Left kidney (tissue), 8 donors: ENCODE results near the gene RPTN. TPM values are rescaled to one million over a fixed set of nuclear protein-coding genes. Genes with fewer than 3 reads are reported as not detected.

Experiments used
- DNase-seq: peaks from one replicate; pipeline ENCODE4 v3.0.0-alpha.2; 2013
- long read RNA-seq, 8 donors: transcript quantifications; one replicate each; lab custom pipeline, GENCODE V29; 2026
- polyA plus RNA-seq: library from polyadenylated mRNA; unstranded; fragments of 120-200 nt; gene quantifications from one replicate; pipeline ENCODE4 v1.2.1, GENCODE V29; 2013; ENCODE audit not compliant: insufficient read length

The RPTN gene
- not detected for polyA plus RNA-seq
- long read RNA-seq, donor 1, result 0 reads
- long read RNA-seq, donor 2, result 0 reads
- long read RNA-seq, donor 3, result 0 reads
- long read RNA-seq, donor 4, result 0 reads
- long read RNA-seq, donor 5, result 0 reads
- long read RNA-seq, donor 6, result 0 reads
- long read RNA-seq, donor 7, result 0 reads
- long read RNA-seq, donor 8, result 0 reads

GRCh38 chr1:152159144-152159543 is at the start of gene RPTN:
Gene RPTN (minus strand): TSS chr1:152159228. CDS start chr1:152157889, 1,339 bp downstream.
- no peak for DNase-seq

DNA sequence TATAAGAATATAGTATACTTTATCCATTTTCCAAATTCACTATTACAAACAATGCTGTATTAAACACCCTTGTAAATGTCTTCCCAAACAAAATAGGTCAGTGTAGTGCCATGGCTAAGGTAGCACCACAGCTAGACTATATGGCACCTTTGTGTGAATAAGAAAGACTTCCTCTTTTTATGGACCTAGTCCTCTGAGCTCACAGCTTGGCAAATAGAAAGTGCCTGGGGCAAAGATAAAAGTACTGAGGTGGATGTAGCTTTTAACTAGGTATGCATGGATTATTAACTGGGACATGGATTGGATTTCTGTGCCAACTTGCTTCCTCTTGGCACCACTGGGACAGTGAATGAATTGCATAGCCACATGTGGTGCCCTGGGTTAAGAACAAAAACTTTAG is 40.0 kb upstream of the RPTN start:
- DNase-seq, result no peak

DNA sequence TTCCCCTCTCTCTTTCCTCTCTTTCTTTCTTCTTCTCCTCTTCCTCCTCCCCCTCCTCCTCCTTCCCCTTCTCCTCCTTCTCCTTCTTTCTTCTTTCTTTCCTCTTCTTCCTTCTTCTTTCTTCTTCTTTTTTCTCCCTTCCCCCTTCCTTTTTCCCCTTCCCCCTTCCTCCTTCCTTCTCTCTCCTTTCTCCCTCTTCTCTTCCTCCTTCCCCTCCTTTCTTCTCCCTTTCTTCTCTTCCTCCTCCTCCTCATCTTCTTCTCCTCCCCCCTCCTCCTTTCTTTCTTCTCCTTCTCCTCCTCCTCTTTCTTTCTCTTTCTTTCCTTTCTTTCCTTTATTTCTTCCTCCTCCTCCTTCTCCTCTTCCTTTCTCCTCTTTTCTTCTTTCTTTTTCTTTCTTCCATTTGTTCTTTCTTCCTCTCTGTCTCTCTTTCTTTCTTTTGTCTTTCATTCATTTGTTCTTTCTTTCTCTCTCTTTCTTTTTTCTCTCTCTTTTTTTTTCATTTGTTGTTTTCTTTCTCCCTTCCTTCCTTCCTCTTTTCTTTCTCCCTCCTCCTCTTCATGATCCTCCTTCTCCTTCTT is 38.4 kb upstream of the RPTN start:
- no peak for DNase-seq

DNA sequence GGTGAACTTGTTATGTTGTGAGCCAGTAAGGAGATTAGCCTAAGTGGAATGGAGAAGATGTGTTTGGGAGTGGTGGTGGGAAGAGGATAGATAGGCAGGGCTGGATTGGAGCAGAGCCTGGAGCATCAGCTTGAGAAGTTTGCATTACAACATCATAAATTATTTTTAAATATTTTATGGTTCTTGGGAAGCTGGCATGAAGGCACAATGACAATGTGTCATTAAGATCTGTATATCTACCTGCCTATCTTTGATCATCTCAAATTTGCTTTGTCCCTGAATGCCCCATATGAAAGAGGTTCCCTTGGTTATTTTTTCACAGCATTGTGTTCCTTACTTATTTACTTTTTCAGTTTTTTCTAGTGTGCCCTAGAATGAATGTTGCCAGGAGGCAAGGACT is 32.7 kb upstream of the RPTN start:
- no peak for DNase-seq

DNA sequence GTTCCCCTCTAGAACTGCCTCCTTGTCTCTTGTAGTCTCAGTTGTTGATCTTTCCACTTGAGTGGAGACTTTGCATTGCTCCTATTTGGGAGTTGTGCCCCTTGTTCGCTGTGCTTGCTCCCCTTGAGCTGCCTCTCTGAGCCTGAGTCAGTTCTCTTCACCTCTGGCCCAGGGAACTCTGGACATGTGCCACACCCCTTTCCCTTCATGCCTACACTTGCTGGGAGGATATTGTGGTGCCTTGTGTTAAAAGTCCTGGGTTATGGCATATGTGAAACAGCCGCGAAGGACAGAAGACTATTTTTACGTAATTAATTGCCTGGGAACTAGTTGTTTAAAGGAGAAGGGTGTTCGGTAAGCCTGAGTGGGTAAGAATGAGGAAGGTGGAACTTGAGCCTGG is 32.2 kb upstream of the RPTN start:
- no peak for DNase-seq

DNA sequence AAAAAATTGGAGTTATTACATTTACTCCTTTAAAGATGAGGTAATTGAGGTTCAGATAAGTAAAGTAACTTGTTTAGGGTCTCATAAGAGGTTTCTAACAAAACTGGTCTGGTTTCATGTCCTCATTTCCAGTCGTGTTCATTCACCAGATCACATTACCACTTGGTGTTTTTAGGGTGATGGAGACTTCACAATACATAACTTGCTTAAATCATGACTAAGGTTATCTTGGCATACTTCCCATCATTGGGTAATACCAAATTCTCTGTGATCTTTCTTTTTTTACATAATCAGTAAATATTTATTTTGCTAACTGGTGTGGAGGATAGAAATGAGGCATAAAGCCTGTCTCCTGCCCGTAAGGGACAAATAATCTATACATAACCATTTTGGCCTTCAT is 31.6 kb upstream of the RPTN start:
- no peak for DNase-seq

GRCh38 chr1:152189657-152190442 is 30.8 kb upstream of the RPTN start:
- DNase-seq, result peak; percentile 59

DNA sequence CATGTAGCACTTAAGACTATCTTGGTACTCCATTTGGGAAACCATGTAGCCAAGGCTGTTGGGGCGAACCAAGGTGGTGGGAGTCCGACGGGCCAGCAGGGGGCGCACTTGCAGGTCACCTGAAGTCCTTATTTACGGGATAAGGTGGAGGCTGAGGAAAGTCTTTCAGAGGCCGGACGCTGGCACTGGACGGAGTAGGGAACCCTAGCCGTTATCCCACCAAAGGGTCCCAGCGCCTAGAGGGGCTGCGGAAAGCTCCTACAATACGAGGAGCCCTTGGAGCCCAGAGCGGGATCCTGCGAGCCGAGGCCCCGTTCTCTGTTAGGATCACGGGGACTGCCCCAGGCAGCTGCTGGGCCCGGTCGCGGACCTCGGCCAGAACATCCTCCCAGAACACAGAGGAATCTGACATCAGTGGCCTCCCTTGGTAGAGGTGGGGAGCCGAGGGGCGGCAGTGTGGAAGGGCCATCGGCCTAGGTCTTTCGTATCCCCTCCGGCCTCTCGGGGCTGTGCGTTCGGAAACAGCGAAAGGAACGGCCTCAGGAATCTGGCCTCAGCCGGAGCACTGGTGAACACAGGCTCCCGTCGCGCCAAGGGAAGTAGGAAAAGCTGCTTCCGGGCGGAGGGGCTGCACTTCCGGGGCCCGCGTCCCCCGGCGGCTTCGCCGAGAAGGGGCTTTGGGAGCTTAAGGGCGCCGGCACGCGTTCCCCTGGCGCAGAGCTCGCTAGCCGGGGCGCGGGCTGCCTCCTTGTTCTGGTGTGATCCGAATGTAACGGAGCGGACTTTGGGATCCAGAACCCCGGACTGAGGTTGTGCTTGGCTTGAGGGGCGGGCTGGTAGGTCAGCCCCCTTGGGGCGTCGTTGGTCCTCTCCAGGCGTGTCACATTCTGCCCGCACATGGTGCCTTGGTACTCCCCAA is 29.9 kb upstream of the RPTN start:
- peak; percentile 37 for DNase-seq

DNA sequence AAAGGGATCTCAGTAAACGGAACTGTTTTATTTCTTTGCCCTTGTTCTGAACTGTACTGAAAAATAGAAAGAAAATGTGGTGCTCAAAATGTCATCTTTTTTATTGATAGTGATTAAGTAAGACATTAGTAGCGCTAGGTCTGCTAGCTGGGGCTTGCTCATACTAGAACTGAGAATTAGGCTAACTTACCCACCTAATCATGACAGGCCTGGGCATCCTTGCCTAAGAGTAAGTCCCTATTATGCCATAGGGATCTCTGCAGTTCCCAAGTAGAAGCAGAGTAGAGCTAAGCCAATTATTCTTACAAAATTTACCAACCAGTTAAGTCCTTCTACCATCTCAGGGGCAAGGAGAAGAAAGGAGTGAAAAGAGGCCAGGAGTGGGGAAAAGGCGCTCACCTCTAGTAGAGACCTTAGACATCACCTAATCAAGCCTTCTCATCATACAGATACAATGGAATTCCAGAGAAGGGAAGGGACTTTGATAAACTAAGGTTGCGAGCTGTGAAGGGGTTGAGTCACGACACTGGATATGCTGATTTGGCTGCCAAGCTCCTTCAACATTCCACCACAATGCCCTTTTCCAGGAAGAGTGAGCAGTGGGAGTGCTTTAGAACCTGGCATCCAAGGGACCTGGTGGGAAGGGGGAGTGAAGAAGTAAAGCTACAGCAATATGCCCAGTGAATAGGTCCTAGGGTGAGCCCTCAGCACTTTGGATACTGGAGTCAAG is 27.7 kb upstream of the RPTN start:
- DNase-seq, result no peak

DNA sequence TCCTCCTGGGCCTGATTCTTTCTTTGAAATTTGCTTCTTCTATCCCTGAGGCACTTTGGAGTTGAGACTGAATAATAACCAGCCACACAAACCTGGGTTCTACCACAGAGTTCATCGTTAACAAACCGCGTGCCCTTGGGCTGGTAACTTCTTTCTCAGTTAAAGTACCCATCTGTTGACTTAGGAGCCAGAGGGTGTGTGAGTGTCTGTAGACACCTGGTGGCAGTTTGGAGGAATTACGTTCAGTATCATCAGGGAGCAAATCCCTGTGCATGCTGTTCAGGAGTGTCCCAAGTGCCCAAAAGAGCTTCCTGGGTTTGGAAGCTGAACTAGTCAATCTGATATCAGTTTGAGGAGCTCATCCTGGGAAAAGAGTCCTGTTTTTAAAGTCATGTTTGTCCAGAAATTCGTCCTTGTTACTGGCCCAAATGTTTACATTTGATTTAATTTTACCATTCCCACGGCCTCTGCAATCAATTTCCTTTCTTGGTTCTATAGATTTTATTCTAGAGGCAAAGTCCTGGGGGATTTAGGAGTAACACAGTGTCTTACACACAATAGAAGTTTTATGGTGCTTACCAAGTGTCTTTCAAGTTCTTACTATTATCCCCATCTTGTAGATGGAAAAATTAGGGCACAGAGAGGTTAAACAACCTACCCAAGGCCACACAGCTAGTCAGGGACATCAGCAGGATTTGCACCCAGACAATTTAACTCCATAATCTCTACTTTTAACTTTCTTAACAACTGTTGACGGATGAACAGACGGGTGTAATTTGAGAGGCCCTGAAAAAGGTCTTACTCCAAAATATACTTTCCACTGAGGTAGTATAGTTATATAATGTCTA is 26.7 kb upstream of the RPTN start:
- peak; percentile 30 for DNase-seq

GRCh38 chr1:152182944-152183361 is 23.9 kb upstream of the RPTN start:
- no peak for DNase-seq

DNA sequence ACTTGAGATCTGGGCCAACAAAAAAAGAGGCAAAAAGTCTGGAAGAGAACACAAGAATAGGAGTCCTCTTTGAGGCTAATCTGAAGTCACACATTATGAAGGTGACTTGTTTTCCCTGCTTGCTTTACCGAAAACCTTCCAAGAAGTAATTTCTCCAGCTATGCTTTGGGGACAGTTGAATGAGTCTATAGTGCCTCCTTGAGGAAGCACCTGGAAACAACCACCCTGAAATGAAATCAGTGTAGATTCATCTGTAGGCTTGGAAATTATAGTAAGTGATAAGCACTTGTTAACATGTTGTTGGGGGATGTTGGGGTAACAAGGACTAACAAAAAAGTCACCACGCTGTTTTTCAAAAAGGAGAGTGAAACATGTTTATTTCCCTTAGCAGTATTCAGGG is 23.4 kb upstream of the RPTN start:
- DNase-seq, result no peak

DNA sequence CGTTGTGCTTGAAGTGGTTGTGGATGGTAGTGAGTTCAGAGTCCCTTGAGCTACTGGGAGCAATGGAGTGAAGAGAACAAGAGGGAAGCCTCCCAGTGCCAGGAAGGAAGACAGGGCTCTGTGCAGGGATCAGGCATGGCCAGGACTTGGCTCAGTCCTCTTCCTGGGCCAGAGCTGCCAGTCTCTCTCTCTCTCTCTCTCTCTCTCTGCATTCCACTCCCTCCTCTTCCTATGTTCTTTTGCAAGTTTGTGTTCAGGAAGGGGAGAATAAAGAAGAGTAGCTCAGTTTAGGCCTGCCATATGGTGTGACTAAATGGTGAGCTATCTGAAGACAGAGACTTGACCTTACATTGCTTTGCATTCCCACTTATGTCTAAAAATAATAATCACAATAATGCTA is 20.5 kb upstream of the RPTN start:
- DNase-seq, result no peak

DNA sequence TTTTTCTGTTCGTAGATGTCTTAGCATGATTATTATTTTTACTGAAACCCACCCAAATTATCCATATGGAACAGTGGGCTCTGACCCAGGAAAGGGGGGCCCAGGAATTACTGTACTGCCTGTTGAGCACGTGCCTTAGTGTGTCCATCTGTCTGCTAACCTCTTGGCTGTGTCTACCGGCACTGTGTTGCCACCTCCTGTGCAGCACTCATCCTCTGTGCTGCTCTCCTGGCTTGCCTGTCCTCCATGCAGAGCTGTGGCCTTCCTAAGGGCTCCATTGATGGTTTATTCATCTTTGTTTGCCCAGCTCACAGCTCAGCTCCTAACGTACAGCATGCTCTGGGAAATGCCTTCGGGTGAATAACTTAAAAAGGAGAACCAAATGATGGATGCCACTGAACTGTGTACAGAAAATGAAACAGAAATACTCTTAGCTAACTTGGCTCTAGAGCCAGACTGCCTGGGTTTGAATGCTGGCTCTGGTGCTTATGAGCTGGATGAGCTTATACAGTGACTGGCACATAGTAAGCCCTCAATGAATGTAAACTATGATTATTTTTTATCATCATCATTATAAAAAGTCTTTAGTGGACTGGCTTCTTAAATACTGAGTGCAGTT is 11.4 kb upstream of the RPTN start:
- DNase-seq, result no peak

- no peak for DNase-seq
These were observed 10.5 kb upstream of the RPTN start for GRCh38 chr1:152169366-152170025.

- no peak for DNase-seq
These were observed 9.5 kb upstream of the RPTN start for GRCh38 chr1:152168535-152168868.

GRCh38 chr1:152167835-152168534 is 9.0 kb upstream of the RPTN start:
- no peak for DNase-seq

GRCh38 chr1:152166966-152167365 is 7.9 kb upstream of the RPTN start:
- no peak for DNase-seq
